UCSD-AML1 (cell line): Measurements from ENCODE around the gene TOP2B.

Source experiments
- DNase-seq: peaks from one replicate; lab custom pipeline; 2025; ENCODE audit not compliant: unreplicated experiment; lab: John Stamatoyannopoulos, UW

The TOP2B gene

GRCh38 chr3:25565807-25566206 lies 98.9 kb downstream of the TOP2B start:
- no peak for DNase-seq

GRCh38 chr3:25564075-25564474 lies 100.6 kb downstream of the TOP2B start:
- DNase-seq = no peak

GRCh38 chr3:25563601-25564000 lies 101.1 kb downstream of the TOP2B start:
- no peak for DNase-seq

- no peak for DNase-seq
Measured at GRCh38 chr3:25558796-25559195, 105.9 kb downstream of the TOP2B start.

- DNase-seq = no peak
Measured at GRCh38 chr3:25558121-25558520, 106.6 kb downstream of the TOP2B start.

GRCh38 chr3:25557694-25558093 lies 107.0 kb downstream of the TOP2B start:
- no peak for DNase-seq

- no peak for DNase-seq
Measured at GRCh38 chr3:25556447-25556846, 108.3 kb downstream of the TOP2B start.

GRCh38 chr3:25555695-25556437 lies 108.8 kb downstream of the TOP2B start:
- DNase-seq = no peak

- DNase-seq = no peak
Measured at GRCh38 chr3:25554376-25554775, 110.3 kb downstream of the TOP2B start.

GRCh38 chr3:25552251-25552650 lies 112.5 kb downstream of the TOP2B start:
- no peak for DNase-seq

GRCh38 chr3:25548836-25549235 lies 115.9 kb downstream of the TOP2B start:
- DNase-seq = no peak

GRCh38 chr3:25547943-25548674 lies 116.6 kb downstream of the TOP2B start:
- no peak for DNase-seq
